Measurements from ENCODE around the gene MMD2.

Gene MMD2

DNA sequence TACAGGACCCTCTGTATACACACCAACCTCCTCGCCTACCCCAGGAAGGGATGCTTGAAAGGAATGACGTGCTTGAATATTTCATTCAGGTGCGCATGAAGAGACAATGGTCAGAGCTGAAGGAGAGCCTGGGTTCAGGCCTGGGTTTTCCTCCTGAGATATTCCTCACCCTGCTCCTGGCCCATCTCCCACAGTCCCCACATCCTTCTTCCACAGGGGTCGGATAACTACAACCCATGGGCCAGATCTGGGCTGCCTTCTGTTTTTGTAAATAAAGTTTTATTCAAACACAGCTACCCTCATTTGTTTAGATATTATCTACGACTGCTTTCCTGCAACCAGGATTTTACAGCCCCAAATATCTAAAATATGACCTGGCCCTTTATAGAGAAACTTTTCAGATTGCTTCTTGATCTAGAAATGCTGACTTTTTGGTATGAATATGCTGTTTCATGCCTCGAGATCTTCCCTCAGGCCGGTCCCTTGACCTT is 73.6 kb downstream of the MMD2 start:
- peaks cover 21% of the 10 kb centered on the region for H3K27me3 Mint-ChIP-seq (ENCODE audit: low read depth)
- TF ChIP-seq, protein P1, sequence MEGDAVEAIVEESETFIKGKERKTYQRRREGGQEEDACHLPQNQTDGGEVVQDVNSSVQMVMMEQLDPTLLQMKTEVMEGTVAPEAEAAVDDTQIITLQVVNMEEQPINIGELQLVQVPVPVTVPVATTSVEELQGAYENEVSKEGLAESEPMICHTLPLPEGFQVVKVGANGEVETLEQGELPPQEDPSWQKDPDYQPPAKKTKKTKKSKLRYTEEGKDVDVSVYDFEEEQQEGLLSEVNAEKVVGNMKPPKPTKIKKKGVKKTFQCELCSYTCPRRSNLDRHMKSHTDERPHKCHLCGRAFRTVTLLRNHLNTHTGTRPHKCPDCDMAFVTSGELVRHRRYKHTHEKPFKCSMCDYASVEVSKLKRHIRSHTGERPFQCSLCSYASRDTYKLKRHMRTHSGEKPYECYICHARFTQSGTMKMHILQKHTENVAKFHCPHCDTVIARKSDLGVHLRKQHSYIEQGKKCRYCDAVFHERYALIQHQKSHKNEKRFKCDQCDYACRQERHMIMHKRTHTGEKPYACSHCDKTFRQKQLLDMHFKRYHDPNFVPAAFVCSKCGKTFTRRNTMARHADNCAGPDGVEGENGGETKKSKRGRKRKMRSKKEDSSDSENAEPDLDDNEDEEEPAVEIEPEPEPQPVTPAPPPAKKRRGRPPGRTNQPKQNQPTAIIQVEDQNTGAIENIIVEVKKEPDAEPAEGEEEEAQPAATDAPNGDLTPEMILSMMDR (IDR thresholded peaks at IDR 0.05; ENCODE audit: unreplicated experiment in 3 of 3), result no peak
- no peak overlapping the region for H3K27ac Mint-ChIP-seq
- H3K36me3 Mint-ChIP-seq (ENCODE audit: low read depth), result no peaks in the 10 kb centered on the region
- H3K9me3 Mint-ChIP-seq, result no peaks in the 10 kb centered on the region
- H3K4me1 Mint-ChIP-seq, result peaks cover 15% of the 10 kb centered on the region
- peak overlapping the region in 2 of 3 experiments; percentile 27 to 30 for H3K4me3 Mint-ChIP-seq

DNA sequence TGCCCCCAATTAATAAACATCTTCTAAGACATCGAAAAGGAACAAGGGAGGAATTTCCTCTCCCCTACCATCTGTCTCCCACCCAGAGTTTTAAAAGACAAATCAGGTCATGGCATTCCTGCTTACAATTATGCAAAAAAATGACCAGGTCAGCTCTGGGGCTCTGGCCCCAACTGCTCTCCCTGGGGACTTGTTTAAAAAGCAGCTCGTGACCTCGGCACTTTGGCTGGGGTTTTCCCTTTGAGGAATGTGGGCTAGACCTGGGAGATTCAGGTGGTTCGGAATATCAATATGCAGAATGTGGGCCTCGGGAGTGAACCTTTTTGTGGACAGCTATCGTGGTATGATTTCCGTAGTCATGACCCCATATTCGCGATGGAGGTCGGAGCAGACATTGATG is 74.8 kb downstream of the MMD2 start:
- H3K27ac Mint-ChIP-seq, result no peak overlapping the region
- H3K36me3 Mint-ChIP-seq (ENCODE audit: low read depth), result no peaks in the 10 kb centered on the region
- H3K4me1 Mint-ChIP-seq, result peaks cover 19% of the 10 kb centered on the region
- no peaks in the 10 kb centered on the region for H3K9me3 Mint-ChIP-seq
- TF ChIP-seq, protein P1 (IDR thresholded peaks at IDR 0.05; ENCODE audit: unreplicated experiment in 3 of 3), result no peak
- H3K27me3 Mint-ChIP-seq (ENCODE audit: low read depth), result peaks cover 20% of the 10 kb centered on the region
- peak overlapping the region; percentile 25 to 74 (median 53) for H3K4me3 Mint-ChIP-seq

DNA sequence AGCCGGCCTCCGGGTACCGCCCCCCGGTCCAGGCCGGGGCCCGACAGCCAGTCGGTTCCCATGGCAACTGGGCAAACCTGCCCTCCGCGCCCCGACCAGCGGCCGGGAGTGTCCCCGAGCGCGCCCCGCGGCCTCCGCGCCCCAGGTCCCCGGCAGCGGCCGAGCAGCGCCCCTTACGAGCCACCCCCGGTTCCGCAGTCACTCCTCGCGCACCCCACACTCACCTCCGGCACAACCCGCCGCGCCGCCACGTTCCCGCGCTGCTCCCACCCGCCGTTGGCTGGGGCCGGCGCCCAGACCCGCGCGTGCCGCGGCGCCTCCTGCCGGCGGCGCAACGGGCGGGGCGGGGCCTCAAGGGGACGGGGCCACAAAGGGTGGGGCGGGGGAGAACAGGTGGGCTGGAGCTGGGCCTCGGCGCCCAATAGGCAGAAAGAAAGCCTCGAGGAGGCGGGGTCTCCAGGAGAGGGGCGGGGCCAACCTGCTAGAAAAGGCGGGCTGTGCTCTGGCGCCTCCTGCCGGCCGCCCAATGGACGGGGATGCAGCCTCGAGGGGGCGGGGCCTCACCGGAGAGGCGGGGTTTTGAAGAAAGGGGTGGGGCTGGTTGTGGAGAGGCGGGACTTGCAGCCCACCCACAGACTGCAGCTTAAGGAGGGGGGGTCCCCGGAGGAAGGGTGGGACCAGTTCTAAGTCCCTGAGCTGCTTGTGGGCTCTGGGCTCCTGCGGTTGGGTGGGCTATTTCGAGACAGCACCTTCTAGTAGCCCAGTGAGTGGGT is 75.4 kb downstream of the MMD2 start, which contains the start of gene RADIL:
RADIL (minus strand) TSS at position 345 of the 773 bp plus-strand sequence. CDS start 5,577 bp downstream, outside the sequence.
- Mint-ChIP-seq H3K4me1 (peaks cover 19% of the 10 kb centered on the region), H3K9me3 (no peaks in the 10 kb centered on the region), H3K27me3 (ENCODE audit: low read depth) (peaks cover 18% of the 10 kb centered on the region), H3K4me3 (peak within 1 kb of the TSS; percentile 83 to 89 (median 87)), H3K36me3 (ENCODE audit: low read depth) (no peaks in the 10 kb centered on the region), H3K27ac (peak within 1 kb of the TSS; percentile 37 to 72 (median 69))
- TF ChIP-seq, protein P1 (IDR thresholded peaks at IDR 0.05; ENCODE audit: unreplicated experiment in 3 of 3), result peak; percentile 82 to 94 (median 89)

DNA sequence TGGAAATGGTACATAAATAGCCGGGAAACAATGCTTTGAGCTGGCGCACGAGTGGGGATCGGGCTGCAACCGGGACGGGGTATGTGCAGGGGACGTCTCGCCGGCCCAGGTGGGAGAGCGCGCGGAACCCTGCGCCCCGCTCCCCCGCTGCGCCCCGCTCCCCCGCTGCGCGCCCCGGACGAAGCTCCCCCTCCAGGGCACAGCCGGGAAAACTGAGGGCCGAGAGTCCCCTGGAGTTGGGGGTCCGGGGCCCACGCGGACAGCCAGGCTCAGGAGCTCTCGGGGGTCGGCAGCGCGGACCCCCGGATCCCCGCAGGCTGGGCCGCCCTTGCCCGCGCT is 76.0 kb downstream of the MMD2 start:
- Mint-ChIP-seq H3K9me3 (no peaks in the 10 kb centered on the region), H3K4me3 (peak overlapping the region; percentile 83 to 89 (median 87)), H3K36me3 (ENCODE audit: low read depth) (no peaks in the 10 kb centered on the region), H3K27me3 (ENCODE audit: low read depth) (peaks cover 18% of the 10 kb centered on the region), H3K27ac (no peak overlapping the region), H3K4me1 (peaks cover 19% of the 10 kb centered on the region)
- TF ChIP-seq, protein P1 (IDR thresholded peaks at IDR 0.05; ENCODE audit: unreplicated experiment in 3 of 3), result no peak

DNA sequence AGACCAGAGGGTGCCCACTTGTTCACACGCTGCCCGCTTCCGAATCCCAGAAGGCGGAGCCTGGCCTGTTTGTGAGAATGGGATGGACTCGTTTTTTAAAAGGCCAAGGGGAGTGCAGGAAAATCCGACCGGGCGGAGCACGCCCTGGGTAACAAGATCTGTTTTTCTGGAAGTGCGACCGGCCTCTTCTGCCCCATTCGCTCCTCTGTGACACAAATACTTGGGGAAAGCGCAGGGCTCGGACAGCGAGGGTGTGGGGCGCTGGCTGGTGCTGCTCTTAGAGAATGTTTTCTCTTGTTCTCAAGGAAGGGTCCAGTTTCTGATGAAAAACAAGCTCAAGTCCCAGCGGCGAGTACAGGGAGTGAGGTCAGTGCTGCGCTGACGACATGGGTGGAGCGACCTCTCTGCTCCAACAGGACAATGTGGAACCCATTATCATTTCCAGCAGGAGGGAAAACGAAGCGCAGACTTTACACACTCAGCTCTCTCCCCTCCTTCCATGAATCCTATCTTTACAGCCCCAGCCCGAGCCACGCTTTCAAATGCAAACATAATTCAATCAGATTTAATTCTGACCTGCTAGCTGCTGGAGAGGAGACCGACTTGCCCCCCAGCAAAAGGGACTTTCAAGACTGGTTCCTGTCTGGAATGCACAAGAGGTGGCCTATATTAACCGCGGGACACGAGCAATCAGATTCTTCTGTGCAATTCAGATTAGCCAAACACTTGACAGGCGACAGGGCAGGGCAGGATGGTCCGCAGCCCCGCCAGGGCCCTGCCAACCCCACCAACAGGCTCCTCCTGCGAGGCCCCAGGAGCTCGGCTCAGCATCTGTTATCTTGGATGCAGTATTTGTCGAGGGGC is 76.6 kb downstream of the MMD2 start:
- no peaks in the 10 kb centered on the region for H3K9me3 Mint-ChIP-seq
- TF ChIP-seq, protein P1 (IDR thresholded peaks at IDR 0.05; ENCODE audit: unreplicated experiment in 3 of 3), result no peak
- no peaks in the 10 kb centered on the region for H3K36me3 Mint-ChIP-seq (ENCODE audit: low read depth)
- peak overlapping the region; percentile 37 to 72 (median 69) for H3K27ac Mint-ChIP-seq
- peaks cover 19% of the 10 kb centered on the region for H3K4me1 Mint-ChIP-seq
- H3K4me3 Mint-ChIP-seq, result peak overlapping the region; percentile 83 to 89 (median 87)
- H3K27me3 Mint-ChIP-seq (ENCODE audit: low read depth), result peaks cover 18% of the 10 kb centered on the region

Measured in nephron (organoid).